ENCODE measurements around the gene ADAMTS14.
"Not testable (repeated sequence)": the region's sequence is repeated elsewhere in the genome, so short reads cannot be mapped to it uniquely, and the experiment has no call there.

Gene ADAMTS14

DNA sequence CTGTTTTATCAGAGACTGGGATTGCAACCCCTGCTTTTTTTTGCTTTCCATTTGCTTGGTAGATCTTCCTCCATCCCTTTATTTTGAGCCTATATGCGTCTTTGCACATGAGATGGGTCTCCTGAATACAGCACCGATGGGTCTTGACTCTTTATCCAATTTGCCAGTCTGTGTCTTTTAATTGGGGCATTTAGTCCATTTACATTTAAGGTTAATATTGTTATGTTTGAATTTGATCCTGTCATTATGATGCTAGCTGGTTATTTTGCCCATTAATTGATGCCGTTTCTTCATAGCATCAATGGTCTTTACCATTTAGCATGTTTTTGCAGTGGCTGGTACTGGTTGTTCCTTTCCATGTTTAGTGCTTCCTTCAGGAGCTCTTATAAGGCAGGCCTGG lies 29.0 kb upstream of the ADAMTS14 start:
- not testable (repeated sequence) for H3K27ac ChIP-seq (ENCODE audit: low read depth, low read length); H3K36me3 ChIP-seq (ENCODE audit: control insufficient read depth, low read length); H3K9me3 ChIP-seq (ENCODE audit: control insufficient read depth, insufficient read depth, low read length); H4K20me1 ChIP-seq (ENCODE audit: control insufficient read depth, insufficient read depth, low read depth, low read length); H3K27me3 ChIP-seq (ENCODE audit: control insufficient read depth, low read length); H3K9me2 ChIP-seq (replicated peaks; ENCODE audit: control insufficient read depth, low read length); H3K4me1 ChIP-seq (ENCODE audit: control insufficient read depth, low read length); H3F3A ChIP-seq (ENCODE audit: control insufficient read depth, insufficient read depth); H3K79me2 ChIP-seq (ENCODE audit: control insufficient read depth, low read length); H3K4me2 ChIP-seq (ENCODE audit: low read length); H3K4me3 ChIP-seq (ENCODE audit: low read length)

DNA sequence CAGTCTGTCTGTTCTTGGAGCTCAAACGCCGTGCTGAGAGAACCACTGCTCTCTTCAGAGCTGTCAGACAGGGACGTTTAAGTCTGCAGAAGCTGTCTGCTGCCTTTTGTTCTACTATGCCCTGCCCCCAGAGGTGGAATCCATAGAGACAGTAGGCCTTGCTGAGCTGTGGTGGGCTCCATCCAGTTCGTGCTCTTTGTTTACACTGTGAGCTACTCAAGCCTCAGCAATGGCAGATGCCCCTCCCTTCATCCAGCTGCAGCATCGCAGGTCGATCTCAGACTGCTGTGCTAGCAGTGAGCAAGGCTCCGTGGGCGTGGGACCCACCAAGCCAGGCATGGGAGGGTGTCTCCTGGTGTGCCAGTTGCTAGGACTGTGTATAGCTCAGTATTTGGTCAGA lies 27.3 kb upstream of the ADAMTS14 start:
- H3K4me1 ChIP-seq (ENCODE audit: control insufficient read depth, low read length); H3K27me3 ChIP-seq (ENCODE audit: control insufficient read depth, low read length); H3K79me2 ChIP-seq (ENCODE audit: control insufficient read depth, low read length); H3F3A ChIP-seq (ENCODE audit: control insufficient read depth, insufficient read depth); H3K9me2 ChIP-seq (replicated peaks; ENCODE audit: control insufficient read depth, low read length); H3K4me2 ChIP-seq (ENCODE audit: low read length); H3K36me3 ChIP-seq (ENCODE audit: control insufficient read depth, low read length); H4K20me1 ChIP-seq (ENCODE audit: control insufficient read depth, insufficient read depth, low read depth, low read length); H3K27ac ChIP-seq (ENCODE audit: low read depth, low read length); H3K4me3 ChIP-seq (ENCODE audit: low read length): not testable (repeated sequence)
- peaks cover 20% of the 10 kb centered on the region for H3K9me3 ChIP-seq (ENCODE audit: control insufficient read depth, insufficient read depth, low read length)

DNA sequence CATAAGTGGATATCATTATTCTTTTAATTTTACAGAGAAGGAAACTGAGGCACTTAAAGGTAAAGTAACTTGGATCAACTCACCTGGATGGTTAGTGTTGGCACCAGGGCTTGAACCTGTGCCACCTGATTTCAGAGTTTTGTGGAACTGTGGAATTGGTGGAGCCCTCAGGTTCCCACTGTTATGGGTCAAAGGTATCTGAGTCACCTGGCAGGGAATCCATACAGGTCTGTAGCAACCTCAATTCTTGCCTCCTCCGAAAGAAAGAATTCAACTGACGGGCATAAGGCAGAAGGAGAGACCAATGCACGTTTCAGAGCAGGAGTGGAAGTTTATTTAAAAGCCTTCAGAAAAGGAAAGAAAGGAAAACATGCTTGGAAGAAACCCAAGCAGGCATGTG lies 25.2 kb upstream of the ADAMTS14 start:
- no peak overlapping the region for H3K4me3 ChIP-seq (ENCODE audit: low read length)
- no peaks in the 10 kb centered on the region for H3K9me2 ChIP-seq (replicated peaks; ENCODE audit: control insufficient read depth, low read length)
- H3K4me2 ChIP-seq (ENCODE audit: low read length), result no peak overlapping the region
- no peaks in the 10 kb centered on the region for H3F3A ChIP-seq (ENCODE audit: control insufficient read depth, insufficient read depth)
- H3K36me3 ChIP-seq (ENCODE audit: control insufficient read depth, low read length), result no peaks in the 10 kb centered on the region
- H3K9me3 ChIP-seq (ENCODE audit: control insufficient read depth, insufficient read depth, low read length), result peaks cover 38% of the 10 kb centered on the region
- TF ChIP-seq EZH2phosphoT487 (IDR thresholded peaks at IDR 0.05; ENCODE audit: borderline replicate concordance, low read length), result no peak
- TF ChIP-seq, protein P1, sequence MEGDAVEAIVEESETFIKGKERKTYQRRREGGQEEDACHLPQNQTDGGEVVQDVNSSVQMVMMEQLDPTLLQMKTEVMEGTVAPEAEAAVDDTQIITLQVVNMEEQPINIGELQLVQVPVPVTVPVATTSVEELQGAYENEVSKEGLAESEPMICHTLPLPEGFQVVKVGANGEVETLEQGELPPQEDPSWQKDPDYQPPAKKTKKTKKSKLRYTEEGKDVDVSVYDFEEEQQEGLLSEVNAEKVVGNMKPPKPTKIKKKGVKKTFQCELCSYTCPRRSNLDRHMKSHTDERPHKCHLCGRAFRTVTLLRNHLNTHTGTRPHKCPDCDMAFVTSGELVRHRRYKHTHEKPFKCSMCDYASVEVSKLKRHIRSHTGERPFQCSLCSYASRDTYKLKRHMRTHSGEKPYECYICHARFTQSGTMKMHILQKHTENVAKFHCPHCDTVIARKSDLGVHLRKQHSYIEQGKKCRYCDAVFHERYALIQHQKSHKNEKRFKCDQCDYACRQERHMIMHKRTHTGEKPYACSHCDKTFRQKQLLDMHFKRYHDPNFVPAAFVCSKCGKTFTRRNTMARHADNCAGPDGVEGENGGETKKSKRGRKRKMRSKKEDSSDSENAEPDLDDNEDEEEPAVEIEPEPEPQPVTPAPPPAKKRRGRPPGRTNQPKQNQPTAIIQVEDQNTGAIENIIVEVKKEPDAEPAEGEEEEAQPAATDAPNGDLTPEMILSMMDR (IDR thresholded peaks at IDR 0.05; ENCODE audit: low read depth, low read length, poor library complexity, severe bottlenecking), result no peak
- no peaks in the 10 kb centered on the region for H3K79me2 ChIP-seq (ENCODE audit: control insufficient read depth, low read length)
- H3K27ac ChIP-seq (ENCODE audit: low read depth, low read length), result no peak overlapping the region
- H3K27me3 ChIP-seq (ENCODE audit: control insufficient read depth, low read length), result no peaks in the 10 kb centered on the region
- no peaks in the 10 kb centered on the region for H4K20me1 ChIP-seq (ENCODE audit: control insufficient read depth, insufficient read depth, low read depth, low read length)
- no peaks in the 10 kb centered on the region for H3K4me1 ChIP-seq (ENCODE audit: control insufficient read depth, low read length)

DNA sequence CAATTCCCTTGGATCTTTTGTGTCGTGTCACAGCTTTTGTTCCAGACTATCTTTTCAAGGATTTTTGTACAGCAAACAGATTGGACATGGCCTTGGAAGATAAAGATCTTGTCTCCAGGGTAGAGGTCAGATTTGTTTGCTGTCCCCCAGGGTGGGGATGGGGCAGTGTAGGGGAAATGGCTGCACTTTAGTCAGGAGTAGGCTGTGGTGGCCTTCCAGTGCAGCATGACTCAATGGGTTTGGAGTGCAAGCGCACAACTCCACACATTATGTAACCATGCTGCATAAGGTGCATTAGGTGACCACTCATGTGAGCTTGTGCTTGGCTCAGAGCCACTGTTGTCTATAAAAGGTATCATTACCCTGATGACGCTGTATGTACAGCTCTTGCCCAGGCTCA lies 23.9 kb upstream of the ADAMTS14 start:
- Histone ChIP-seq H4K20me1 (ENCODE audit: control insufficient read depth, insufficient read depth, low read depth, low read length) (no peaks in the 10 kb centered on the region), H3K27ac (ENCODE audit: low read depth, low read length) (no peak overlapping the region)

More for the DNA sequence above, 23.9 kb upstream of the ADAMTS14 start:
- H3K4me2 ChIP-seq (ENCODE audit: low read length), result no peak overlapping the region
- H3F3A ChIP-seq (ENCODE audit: control insufficient read depth, insufficient read depth), result no peaks in the 10 kb centered on the region
- no peaks in the 10 kb centered on the region for H3K79me2 ChIP-seq (ENCODE audit: control insufficient read depth, low read length)
- H3K9me2 ChIP-seq (replicated peaks; ENCODE audit: control insufficient read depth, low read length), result no peaks in the 10 kb centered on the region
- TF ChIP-seq, protein P1 (IDR thresholded peaks at IDR 0.05; ENCODE audit: low read depth, low read length, poor library complexity, severe bottlenecking), result no peak
- TF ChIP-seq EZH2phosphoT487 (IDR thresholded peaks at IDR 0.05; ENCODE audit: borderline replicate concordance, low read length), result no peak
- H3K36me3 ChIP-seq (ENCODE audit: control insufficient read depth, low read length), result no peaks in the 10 kb centered on the region
- H3K4me3 ChIP-seq (ENCODE audit: low read length), result no peak overlapping the region
- no peaks in the 10 kb centered on the region for H3K27me3 ChIP-seq (ENCODE audit: control insufficient read depth, low read length)
- no peaks in the 10 kb centered on the region for H3K4me1 ChIP-seq (ENCODE audit: control insufficient read depth, low read length)
- peaks cover 38% of the 10 kb centered on the region for H3K9me3 ChIP-seq (ENCODE audit: control insufficient read depth, insufficient read depth, low read length)

All from DOHH2 (cell line).